K562 (cell line): ENCODE results near the gene TMC1. TPM values are rescaled to one million over a fixed set of nuclear protein-coding genes. Genes with fewer than 3 reads are reported as not detected.
"Not testable (repeated sequence)": the region's sequence is repeated elsewhere in the genome, so short reads cannot be mapped to it uniquely, and the experiment has no call there.

Experiments used
- ATAC-seq: fragments of 200-7000 bp; cut with Tn5 transposase; 3 replicates; pipeline ENCODE4 v1.9.1; 2020; ENCODE audit warnings: moderate library complexity
- BruUV-seq: library from RNA; stranded (reverse); fragments of 400-500 nt; replicated peaks from 2 replicates; lab custom pipeline; 2021; lab: Mats Ljungman, UMichigan
- CTCF ChIA-PET: fragments of 300-600 bp; formaldehyde crosslinking; extraction: SDS; loops from one replicate; lab custom pipeline; 2021; ENCODE audit warnings: low intra/inter-chr PET ratio; lab: Yijun Ruan, JAX
- POLR2A ChIA-PET: fragments of 300-600, 350-650 bp; sonication (Branson Sonifier 250); formaldehyde crosslinking; extraction: SDS; loops from one replicate; lab custom pipeline; 2021; ENCODE audit warnings: antibody characterized with exemption, inconsistent platforms; lab: Yijun Ruan, JAX
- DNase-seq, 4 experiments: peaks; one replicate each; pipeline versions ENCODE4 v3.0.0 to v3.0.0-alpha.2; 2011 to 2018; ENCODE audit warnings: low spot score in 3 of 4, mixed read lengths in 3 of 4; ENCODE audit errors: extremely low read depth in 1 of 4
- FAIRE-seq: peaks from 2 replicates; lab custom pipeline; 2011; peaks lifted over from hg19 to GRCh38; lab: Jason Lieb, UNC
- H2AFZ ChIP-seq: 2 replicates; pipeline ENCODE4 v1.6.0; 2011; ENCODE audit warnings: low read depth, low read length, control low read depth, inconsistent platforms
- H3K27ac ChIP-seq: fragments of 200-600 bp; 3 replicates; pipeline ENCODE4 v1.8.0; 2011; ENCODE audit warnings: low read depth, mild to moderate bottlenecking, control low read depth, inconsistent platforms, low read length, moderate library complexity, mixed read lengths; ENCODE audit errors: extremely low read depth
- H3K27me3 ChIP-seq, 2 experiments: fragments of 300-600 bp in 1 of 2; 2 replicates in 1 of 2; 3 replicates in 1 of 2; pipeline versions ENCODE4 v1.6.0 to v1.8.0; 2011; ENCODE audit warnings: inconsistent platforms in 2 of 2, low read length in 2 of 2, mild to moderate bottlenecking in 1 of 2, mixed read lengths in 1 of 2, moderate library complexity in 1 of 2; ENCODE audit not compliant: control insufficient read depth in 2 of 2, insufficient read depth in 2 of 2
- H3K36me3 ChIP-seq: fragments of 300-600 bp; 3 replicates; pipeline ENCODE4 v1.8.0; 2011; ENCODE audit warnings: mild to moderate bottlenecking, low read length, inconsistent platforms; ENCODE audit not compliant: control insufficient read depth, insufficient read depth
- H3K4me1 ChIP-seq, 2 experiments: fragments of 200-600 bp in 1 of 2; replicated peaks in 1 of 2; 2 replicates in 1 of 2; 3 replicates in 1 of 2; pipeline versions ENCODE4 v1.5.1 to v1.8.0; 2011; ENCODE audit warnings: inconsistent platforms in 2 of 2, low read length in 2 of 2, mild to moderate bottlenecking in 1 of 2, mixed read lengths in 1 of 2, moderate library complexity in 1 of 2; ENCODE audit not compliant: control insufficient read depth in 2 of 2, insufficient read depth in 2 of 2
- H3K4me2 ChIP-seq: 2 replicates; pipeline ENCODE4 v1.6.1; 2011; ENCODE audit warnings: low read length, control low read depth, inconsistent platforms, mixed read lengths; ENCODE audit not compliant: insufficient read depth
- H3K4me3 ChIP-seq: fragments of 200-600 bp; sonication (generic), shearing (Covaris generic); 2 replicates; pipeline ENCODE4 v1.5.1; 2016; ENCODE audit warnings: control low read depth, inconsistent platforms
- H3K79me2 ChIP-seq: fragments of 200-600 bp; 3 replicates; pipeline ENCODE4 v1.8.0; 2011; ENCODE audit warnings: low read length, inconsistent platforms; ENCODE audit not compliant: control insufficient read depth, insufficient read depth
- H3K9ac ChIP-seq, 2 experiments: 2 replicates each; pipeline versions ENCODE4 v1.6.0 to v1.6.1; 2011; ENCODE audit warnings: low read depth in 2 of 2, low read length in 2 of 2, control low read depth in 1 of 2, inconsistent platforms in 1 of 2, mild to moderate bottlenecking in 1 of 2, mixed read lengths in 1 of 2; ENCODE audit not compliant: insufficient read depth in 1 of 2
- H3K9me1 ChIP-seq: one replicate; pipeline ENCODE4 v1.6.0; 2011; ENCODE audit warnings: inconsistent platforms, mild to moderate bottlenecking, low read length, moderate library complexity; ENCODE audit not compliant: control insufficient read depth, insufficient read depth
- H3K9me3 ChIP-seq: replicated peaks from 2 replicates; pipeline ENCODE4 v1.5.1; 2011; ENCODE audit warnings: low read depth, low read length, inconsistent platforms; ENCODE audit not compliant: control insufficient read depth, insufficient read depth
- H4K20me1 ChIP-seq: replicated peaks from 2 replicates; pipeline ENCODE4 v1.6.1; 2011; ENCODE audit warnings: low read length, inconsistent platforms, mixed read lengths; ENCODE audit not compliant: control insufficient read depth, insufficient read depth
- ADNP ChIP-seq: fragments of 200-800 bp; sonication (Bioruptor generic); IDR thresholded peaks from 2 replicates; pipeline ENCODE4 v1.6.1; 2016; ENCODE audit warnings: missing genetic modification characterization, missing compliant biosample characterization
- BRD9 ChIP-seq: fragments of 450-650 bp; IDR thresholded peaks from 2 replicates; pipeline ENCODE4 v1.6.1; 2018; ENCODE audit warnings: low read depth; ENCODE audit not compliant: partially characterized antibody
- KLF10 ChIP-seq: fragments of 250-450 bp; sonication (Bioruptor Pico); IDR thresholded peaks from 2 replicates; pipeline ENCODE4 v1.6.1; 2021; ENCODE audit warnings: matching md5 sums
- MCM5 ChIP-seq: fragments of 450-650 bp; IDR thresholded peaks from 2 replicates; pipeline ENCODE4 v1.6.1; 2016; ENCODE audit warnings: low read depth
- MEF2D ChIP-seq: conservative IDR thresholded peaks from 2 replicates; pipeline ENCODE4 v1.6.1; 2016; ENCODE audit warnings: low read depth, missing genetic modification characterization, missing compliant biosample characterization
- SP1 ChIP-seq: sonication (generic); formaldehyde crosslinking; IDR thresholded peaks from 2 replicates; pipeline ENCODE4 v1.8.1; 2022; ENCODE audit warnings: mild to moderate bottlenecking, missing genetic modification reagents
- STAT5A ChIP-seq: IDR thresholded peaks from 2 replicates; pipeline ENCODE4 v1.6.1; 2012; ENCODE audit warnings: low read length, inconsistent platforms, borderline replicate concordance
- WGBS: fragments of 100-300 bp; shearing (Covaris generic); methylation state at CpG from one replicate; pipeline ENCODE4 v1.1.6; 2016; ENCODE audit warnings: low coverage, mixed read lengths; ENCODE audit not compliant: insufficient coverage; ENCODE audit errors: missing lambda C conversion rate; 5-methylcytosine and 5-hydroxymethylcytosine counted together
- in situ Hi-C: fragments of 300-500 bp; cut with MboI; formaldehyde crosslinking; loops from 4 replicates; pipeline ENCODE4 v1.15.0; 2018; ENCODE audit warnings: inconsistent platforms, mixed read lengths
- intact Hi-C: fragments of 100-400 bp; cut with micrococcal nuclease; formaldehyde crosslinking; loops from 2 replicates; pipeline ENCODE4 v1.14.2; 2022
- polyA plus RNA-seq, 8 experiments: library from polyadenylated mRNA; depleted of rRNA in 4 of 8; stranded (reverse) in 5 of 8; unstranded in 3 of 8; fragments of >200 nt; fragmentation: Nextera tagmentation in 2 of 8; fragmentation: Illumina TruSeq in 1 of 8; extraction: Ambion mirVana in 2 of 8; extraction: Trizol in 1 of 8; gene quantifications; 2 replicates each; pipeline versions ENCODE4 v1.2.1 to v1.2.3, GENCODE V29; 2011 to 2014; ENCODE audit warnings: inconsistent platforms in 1 of 8, missing spikeins in 1 of 8
- total RNA-seq, 7 experiments: library from RNA; depleted of rRNA in 6 of 7; stranded (reverse); fragments of >200 nt in 6 of 7; fragmentation: Illumina TruSeq in 2 of 7; extraction: Trizol in 2 of 7; gene quantifications; 2 replicates each; pipeline versions ENCODE4 v1.2.1 to v1.2.3, GENCODE V29; 2011 to 2021; ENCODE audit warnings: low replicate concordance in 1 of 7
- TF ChIP-seq, protein P1 (sequence below): fragments of 450-650 bp; conservative IDR thresholded peaks from 2 replicates; pipeline ENCODE4 v1.6.1; 2016; ENCODE audit warnings: missing genetic modification characterization, low read depth, mild to moderate bottlenecking, missing compliant biosample characterization, moderate library complexity
- TF ChIP-seq, protein P2 (sequence below): fragments of 450-650 bp; IDR thresholded peaks from 2 replicates; pipeline ENCODE4 v1.6.1; 2016; ENCODE audit warnings: mild to moderate bottlenecking, moderate library complexity

TMC1 gene
- total and polyA plus RNA-seq, 9 of the 15 experiments (the other 6 are each of a cell fraction or from before 2014, with no cell fraction given): 0.10 to 0.15 TPM; not detected in 7

DNA sequence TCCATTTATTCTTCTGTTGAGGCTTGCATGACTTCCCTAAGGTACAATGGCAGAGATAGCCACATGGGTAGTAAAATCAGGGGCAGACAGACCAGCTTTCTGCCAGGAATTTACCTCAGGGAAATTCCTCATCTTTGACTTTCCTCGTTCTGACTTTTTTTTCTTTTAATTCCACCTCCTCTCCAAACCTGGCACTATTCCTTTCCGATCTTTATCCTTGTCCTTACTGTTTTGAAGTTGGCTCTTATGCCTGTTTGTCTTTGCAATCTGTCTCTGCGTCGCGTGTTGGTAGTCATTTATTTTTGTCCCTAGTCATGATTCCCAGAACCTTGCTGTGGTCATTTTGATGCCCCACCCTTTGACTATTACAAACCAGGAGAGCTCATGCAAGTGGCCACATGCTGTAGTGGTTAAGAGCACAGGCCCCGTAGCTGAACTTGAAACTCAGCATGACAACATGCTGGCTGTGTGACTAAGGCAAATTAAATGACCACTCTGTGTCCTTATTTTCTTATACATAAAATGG, 19.0 kb downstream of the TMC1 start (continued):
- TF ChIP-seq ADNP (tag) (0 out of 2 replicates have a peak, but pooled peaks have one; percentile 39), KLF10 (CRISPR knock-in tag) (no peak), STAT5A (peak; percentile 60), BRD9 (peak; percentile 89), MEF2D (0 out of 2 replicates have a peak, but pooled peaks have one; percentile 41), SP1 (CRISPR knock-in tag) (0 out of 2 replicates have a peak, but pooled peaks have one; percentile 18), MCM5 (no peak)
- TF ChIP-seq, protein P1, sequence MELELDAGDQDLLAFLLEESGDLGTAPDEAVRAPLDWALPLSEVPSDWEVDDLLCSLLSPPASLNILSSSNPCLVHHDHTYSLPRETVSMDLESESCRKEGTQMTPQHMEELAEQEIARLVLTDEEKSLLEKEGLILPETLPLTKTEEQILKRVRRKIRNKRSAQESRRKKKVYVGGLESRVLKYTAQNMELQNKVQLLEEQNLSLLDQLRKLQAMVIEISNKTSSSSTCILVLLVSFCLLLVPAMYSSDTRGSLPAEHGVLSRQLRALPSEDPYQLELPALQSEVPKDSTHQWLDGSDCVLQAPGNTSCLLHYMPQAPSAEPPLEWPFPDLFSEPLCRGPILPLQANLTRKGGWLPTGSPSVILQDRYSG (tag): no peak
- TF ChIP-seq, protein P2, sequence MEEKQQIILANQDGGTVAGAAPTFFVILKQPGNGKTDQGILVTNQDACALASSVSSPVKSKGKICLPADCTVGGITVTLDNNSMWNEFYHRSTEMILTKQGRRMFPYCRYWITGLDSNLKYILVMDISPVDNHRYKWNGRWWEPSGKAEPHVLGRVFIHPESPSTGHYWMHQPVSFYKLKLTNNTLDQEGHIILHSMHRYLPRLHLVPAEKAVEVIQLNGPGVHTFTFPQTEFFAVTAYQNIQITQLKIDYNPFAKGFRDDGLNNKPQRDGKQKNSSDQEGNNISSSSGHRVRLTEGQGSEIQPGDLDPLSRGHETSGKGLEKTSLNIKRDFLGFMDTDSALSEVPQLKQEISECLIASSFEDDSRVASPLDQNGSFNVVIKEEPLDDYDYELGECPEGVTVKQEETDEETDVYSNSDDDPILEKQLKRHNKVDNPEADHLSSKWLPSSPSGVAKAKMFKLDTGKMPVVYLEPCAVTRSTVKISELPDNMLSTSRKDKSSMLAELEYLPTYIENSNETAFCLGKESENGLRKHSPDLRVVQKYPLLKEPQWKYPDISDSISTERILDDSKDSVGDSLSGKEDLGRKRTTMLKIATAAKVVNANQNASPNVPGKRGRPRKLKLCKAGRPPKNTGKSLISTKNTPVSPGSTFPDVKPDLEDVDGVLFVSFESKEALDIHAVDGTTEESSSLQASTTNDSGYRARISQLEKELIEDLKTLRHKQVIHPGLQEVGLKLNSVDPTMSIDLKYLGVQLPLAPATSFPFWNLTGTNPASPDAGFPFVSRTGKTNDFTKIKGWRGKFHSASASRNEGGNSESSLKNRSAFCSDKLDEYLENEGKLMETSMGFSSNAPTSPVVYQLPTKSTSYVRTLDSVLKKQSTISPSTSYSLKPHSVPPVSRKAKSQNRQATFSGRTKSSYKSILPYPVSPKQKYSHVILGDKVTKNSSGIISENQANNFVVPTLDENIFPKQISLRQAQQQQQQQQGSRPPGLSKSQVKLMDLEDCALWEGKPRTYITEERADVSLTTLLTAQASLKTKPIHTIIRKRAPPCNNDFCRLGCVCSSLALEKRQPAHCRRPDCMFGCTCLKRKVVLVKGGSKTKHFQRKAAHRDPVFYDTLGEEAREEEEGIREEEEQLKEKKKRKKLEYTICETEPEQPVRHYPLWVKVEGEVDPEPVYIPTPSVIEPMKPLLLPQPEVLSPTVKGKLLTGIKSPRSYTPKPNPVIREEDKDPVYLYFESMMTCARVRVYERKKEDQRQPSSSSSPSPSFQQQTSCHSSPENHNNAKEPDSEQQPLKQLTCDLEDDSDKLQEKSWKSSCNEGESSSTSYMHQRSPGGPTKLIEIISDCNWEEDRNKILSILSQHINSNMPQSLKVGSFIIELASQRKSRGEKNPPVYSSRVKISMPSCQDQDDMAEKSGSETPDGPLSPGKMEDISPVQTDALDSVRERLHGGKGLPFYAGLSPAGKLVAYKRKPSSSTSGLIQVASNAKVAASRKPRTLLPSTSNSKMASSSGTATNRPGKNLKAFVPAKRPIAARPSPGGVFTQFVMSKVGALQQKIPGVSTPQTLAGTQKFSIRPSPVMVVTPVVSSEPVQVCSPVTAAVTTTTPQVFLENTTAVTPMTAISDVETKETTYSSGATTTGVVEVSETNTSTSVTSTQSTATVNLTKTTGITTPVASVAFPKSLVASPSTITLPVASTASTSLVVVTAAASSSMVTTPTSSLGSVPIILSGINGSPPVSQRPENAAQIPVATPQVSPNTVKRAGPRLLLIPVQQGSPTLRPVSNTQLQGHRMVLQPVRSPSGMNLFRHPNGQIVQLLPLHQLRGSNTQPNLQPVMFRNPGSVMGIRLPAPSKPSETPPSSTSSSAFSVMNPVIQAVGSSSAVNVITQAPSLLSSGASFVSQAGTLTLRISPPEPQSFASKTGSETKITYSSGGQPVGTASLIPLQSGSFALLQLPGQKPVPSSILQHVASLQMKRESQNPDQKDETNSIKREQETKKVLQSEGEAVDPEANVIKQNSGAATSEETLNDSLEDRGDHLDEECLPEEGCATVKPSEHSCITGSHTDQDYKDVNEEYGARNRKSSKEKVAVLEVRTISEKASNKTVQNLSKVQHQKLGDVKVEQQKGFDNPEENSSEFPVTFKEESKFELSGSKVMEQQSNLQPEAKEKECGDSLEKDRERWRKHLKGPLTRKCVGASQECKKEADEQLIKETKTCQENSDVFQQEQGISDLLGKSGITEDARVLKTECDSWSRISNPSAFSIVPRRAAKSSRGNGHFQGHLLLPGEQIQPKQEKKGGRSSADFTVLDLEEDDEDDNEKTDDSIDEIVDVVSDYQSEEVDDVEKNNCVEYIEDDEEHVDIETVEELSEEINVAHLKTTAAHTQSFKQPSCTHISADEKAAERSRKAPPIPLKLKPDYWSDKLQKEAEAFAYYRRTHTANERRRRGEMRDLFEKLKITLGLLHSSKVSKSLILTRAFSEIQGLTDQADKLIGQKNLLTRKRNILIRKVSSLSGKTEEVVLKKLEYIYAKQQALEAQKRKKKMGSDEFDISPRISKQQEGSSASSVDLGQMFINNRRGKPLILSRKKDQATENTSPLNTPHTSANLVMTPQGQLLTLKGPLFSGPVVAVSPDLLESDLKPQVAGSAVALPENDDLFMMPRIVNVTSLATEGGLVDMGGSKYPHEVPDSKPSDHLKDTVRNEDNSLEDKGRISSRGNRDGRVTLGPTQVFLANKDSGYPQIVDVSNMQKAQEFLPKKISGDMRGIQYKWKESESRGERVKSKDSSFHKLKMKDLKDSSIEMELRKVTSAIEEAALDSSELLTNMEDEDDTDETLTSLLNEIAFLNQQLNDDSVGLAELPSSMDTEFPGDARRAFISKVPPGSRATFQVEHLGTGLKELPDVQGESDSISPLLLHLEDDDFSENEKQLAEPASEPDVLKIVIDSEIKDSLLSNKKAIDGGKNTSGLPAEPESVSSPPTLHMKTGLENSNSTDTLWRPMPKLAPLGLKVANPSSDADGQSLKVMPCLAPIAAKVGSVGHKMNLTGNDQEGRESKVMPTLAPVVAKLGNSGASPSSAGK: peak; percentile 87

DNA sequence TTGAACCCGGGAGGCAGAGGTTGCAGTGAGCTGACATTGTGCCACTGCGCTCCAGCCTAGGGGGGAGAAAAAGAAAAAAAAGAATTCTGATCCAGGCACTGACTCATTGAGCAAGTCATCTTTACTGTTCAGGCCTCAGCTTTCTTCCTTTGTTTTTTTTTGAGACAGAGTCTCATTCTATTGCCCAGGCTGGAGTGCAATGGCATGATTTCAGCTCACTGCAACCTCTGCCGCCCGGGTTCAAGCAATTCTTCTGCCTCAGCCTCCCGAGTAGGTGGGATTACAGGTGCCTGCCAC, 21.1 kb downstream of the TMC1 start:
- intact Hi-C loops: loop anchor here (5.0 kb wide), 3 partner anchors 35 to 75 kb away; no protein-coding TSS in a partner anchor
- H3K9me3 ChIP-seq, H2AFZ ChIP-seq, FAIRE-seq, H3K9ac ChIP-seq, H3K79me2 ChIP-seq, H3K27me3 ChIP-seq, in situ Hi-C loops, H3K4me3 ChIP-seq, H3K27ac ChIP-seq, CTCF ChIA-PET, DNase-seq, BruUV-seq, H3K9me1 ChIP-seq, H3K36me3 ChIP-seq, H4K20me1 ChIP-seq, ATAC-seq, H3K4me2 ChIP-seq: not testable (repeated sequence)
- peaks cover 3 to 19% of the 10 kb centered on the region in 2 experiments; a peak in 3 of 5 replicates for H3K4me1 ChIP-seq
- POLR2A ChIA-PET: interaction anchor here (1.6 kb wide), 1 partner anchor 17 kb away, joined by 3 read pairs; no protein-coding TSS in a partner anchor
- 39% methylated on average over 5 of the region's 5 CpGs for WGBS
